Measurements from ENCODE around the gene ALDH1A2.
"Not testable (repeated sequence)": the region's sequence is repeated elsewhere in the genome, so short reads cannot be mapped to it uniquely, and the experiment has no call there.

Gene ALDH1A2

GRCh38 chr15:58080959-58081358 is 15.4 kb upstream of the ALDH1A2 start:
- Histone ChIP-seq H3K27ac (ENCODE audit: low read depth, low read length) (peak overlapping the region; percentile 76), H3K4me1 (ENCODE audit: control insufficient read depth in 1 of 2, insufficient read depth in 2 of 2, low read length in 2 of 2) (peaks cover 9 to 13% of the 10 kb centered on the region in 2 experiments), H3K79me1 (ENCODE audit: low read length) (peaks cover 18% of the 10 kb centered on the region)
- not testable (repeated sequence) for H4K12ac ChIP-seq (ENCODE audit: low read depth, low read length); H4K8ac ChIP-seq (ENCODE audit: low read depth, low read length); H3K14ac ChIP-seq (ENCODE audit: low read length); H2BK5ac ChIP-seq (ENCODE audit: low read depth, low read length, poor library complexity); H3K9ac ChIP-seq (ENCODE audit: low read length); H2AFZ ChIP-seq (ENCODE audit: insufficient read depth, low read length, poor library complexity); H3K4ac ChIP-seq (ENCODE audit: low read depth, low read length); H2AK5ac ChIP-seq (ENCODE audit: low read length); H3K9me3 ChIP-seq (ENCODE audit: insufficient read depth, low read depth, low read length); H3K23ac ChIP-seq (ENCODE audit: low read length); H3K27me3 ChIP-seq (ENCODE audit: insufficient read depth, low read length); H2BK120ac ChIP-seq (ENCODE audit: insufficient read depth, low read length, poor library complexity); H4K91ac ChIP-seq (ENCODE audit: low read depth, low read length); H3K79me2 ChIP-seq (ENCODE audit: control insufficient read depth, insufficient read depth, low read length, poor library complexity); H3K4me2 ChIP-seq (ENCODE audit: low read length); H3K18ac ChIP-seq (ENCODE audit: low read length); H2BK12ac ChIP-seq (ENCODE audit: low read length); H3K4me3 ChIP-seq (ENCODE audit: low read depth, low read length); H3K36me3 ChIP-seq (ENCODE audit: control insufficient read depth in 1 of 2, insufficient read depth in 2 of 2, low read length in 2 of 2)
- no CpG with 5 or more reads among the region's 5 CpGs for WGBS (ENCODE audit: extremely low coverage, insufficient coverage, insufficient read length)
- peak; percentile 70 to 83 for DNase-seq

DNA sequence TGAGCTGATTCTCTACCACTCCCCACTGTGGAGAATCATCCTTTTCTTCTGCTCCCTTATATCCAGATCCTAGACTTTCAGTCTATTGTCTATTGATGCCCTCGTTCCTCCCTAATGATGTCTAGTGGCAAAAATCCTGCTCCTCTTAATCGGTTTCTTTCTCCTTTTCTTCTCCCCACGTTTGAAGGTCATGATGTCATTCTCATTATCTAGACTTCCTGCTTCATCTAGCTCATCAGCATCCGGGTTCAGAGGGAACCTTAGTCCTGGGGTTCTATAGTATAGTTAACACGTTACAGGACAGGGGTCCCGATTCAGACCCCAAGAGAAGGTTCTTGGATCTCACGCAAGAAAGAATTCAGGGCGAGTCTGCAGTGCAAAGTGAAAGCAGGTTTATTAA is 14.9 kb upstream of the ALDH1A2 start:
- DNase-seq = no peak
- no peaks in the 10 kb centered on the region for H3K36me3 ChIP-seq (ENCODE audit: control insufficient read depth in 1 of 2, insufficient read depth in 2 of 2, low read length in 2 of 2)
- H3K27me3 ChIP-seq (ENCODE audit: insufficient read depth, low read length) = no peaks in the 10 kb centered on the region
- peak overlapping the region; percentile 42 for H2BK12ac ChIP-seq (ENCODE audit: low read length)
- no peak overlapping the region for H3K4me2 ChIP-seq (ENCODE audit: low read length)
- peak overlapping the region; percentile 29 for H3K4ac ChIP-seq (ENCODE audit: low read depth, low read length)
- no peak overlapping the region for H3K9ac ChIP-seq (ENCODE audit: low read length)
- no peak overlapping the region for H3K23ac ChIP-seq (ENCODE audit: low read length)
- H4K8ac ChIP-seq (ENCODE audit: low read depth, low read length) = peak overlapping the region; percentile 17
- no peak overlapping the region for H3K18ac ChIP-seq (ENCODE audit: low read length)
- peak overlapping the region; percentile 52 for H2BK5ac ChIP-seq (ENCODE audit: low read depth, low read length, poor library complexity)
- H3K4me3 ChIP-seq (ENCODE audit: low read depth, low read length) = no peak overlapping the region
- H3K14ac ChIP-seq (ENCODE audit: low read length) = peak overlapping the region; percentile 64
- H2AFZ ChIP-seq (ENCODE audit: insufficient read depth, low read length, poor library complexity) = no peak overlapping the region
- no peaks in the 10 kb centered on the region for H3K9me3 ChIP-seq (ENCODE audit: insufficient read depth, low read depth, low read length)
- peak overlapping the region; percentile 74 for H2BK120ac ChIP-seq (ENCODE audit: insufficient read depth, low read length, poor library complexity)
- no peak overlapping the region for H4K12ac ChIP-seq (ENCODE audit: low read depth, low read length)
- peaks cover 9 to 13% of the 10 kb centered on the region in 2 experiments for H3K4me1 ChIP-seq (ENCODE audit: control insufficient read depth in 1 of 2, insufficient read depth in 2 of 2, low read length in 2 of 2)
- peak overlapping the region; percentile 76 for H3K27ac ChIP-seq (ENCODE audit: low read depth, low read length)
- H3K79me2 ChIP-seq (ENCODE audit: control insufficient read depth, insufficient read depth, low read length, poor library complexity) = peaks cover 2% of the 10 kb centered on the region
- H3K79me1 ChIP-seq (ENCODE audit: low read length) = peaks cover 18% of the 10 kb centered on the region
- peak overlapping the region; percentile 52 for H2AK5ac ChIP-seq (ENCODE audit: low read length)
- H4K91ac ChIP-seq (ENCODE audit: low read depth, low read length) = peak overlapping the region; percentile 58
- no CpG with 5 or more reads among the region's 8 CpGs for WGBS (ENCODE audit: extremely low coverage, insufficient coverage, insufficient read length)

DNA sequence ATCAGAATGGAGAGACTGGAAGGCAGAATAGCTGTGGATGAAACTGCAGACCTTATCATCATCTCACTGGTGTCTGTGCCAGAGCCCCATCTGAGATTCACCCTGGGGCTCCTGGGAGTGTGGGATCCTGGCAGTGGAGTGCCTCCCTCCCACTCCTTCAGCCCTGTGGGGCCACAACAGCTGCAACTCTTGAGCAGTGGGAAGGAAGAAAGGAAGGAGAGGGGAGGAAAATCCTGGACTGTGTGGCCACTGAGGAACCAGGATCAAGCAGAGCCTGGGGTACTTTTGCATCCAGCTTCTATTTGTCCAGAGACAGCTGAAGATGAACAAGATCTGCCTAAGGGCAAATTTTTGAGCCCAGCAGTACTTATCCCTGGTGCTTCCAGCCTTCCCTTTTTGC is 13.1 kb upstream of the ALDH1A2 start:
- Histone ChIP-seq H2AFZ (ENCODE audit: insufficient read depth, low read length, poor library complexity) (no peak overlapping the region), H3K9me3 (ENCODE audit: insufficient read depth, low read depth, low read length) (no peaks in the 10 kb centered on the region), H3K4me2 (ENCODE audit: low read length) (no peak overlapping the region), H3K14ac (ENCODE audit: low read length) (peak overlapping the region; percentile 16), H2BK12ac (ENCODE audit: low read length) (peak overlapping the region; percentile 11), H3K18ac (ENCODE audit: low read length) (no peak overlapping the region), H3K23ac (ENCODE audit: low read length) (no peak overlapping the region), H2BK5ac (ENCODE audit: low read depth, low read length, poor library complexity) (peak overlapping the region; percentile 61), H2BK120ac (ENCODE audit: insufficient read depth, low read length, poor library complexity) (peak overlapping the region; percentile 89), H4K91ac (ENCODE audit: low read depth, low read length) (peak overlapping the region; percentile 25), H4K12ac (ENCODE audit: low read depth, low read length) (no peak overlapping the region), H2AK5ac (ENCODE audit: low read length) (no peak overlapping the region), H3K4me1 (ENCODE audit: control insufficient read depth in 1 of 2, insufficient read depth in 2 of 2, low read length in 2 of 2) (peaks cover 9 to 13% of the 10 kb centered on the region in 2 experiments), H3K4me3 (ENCODE audit: low read depth, low read length) (no peak overlapping the region), H3K79me1 (ENCODE audit: low read length) (peaks cover 18% of the 10 kb centered on the region), H3K9ac (ENCODE audit: low read length) (no peak overlapping the region), H3K27me3 (ENCODE audit: insufficient read depth, low read length) (no peaks in the 10 kb centered on the region), H3K36me3 (ENCODE audit: control insufficient read depth in 1 of 2, insufficient read depth in 2 of 2, low read length in 2 of 2) (no peaks in the 10 kb centered on the region), H3K4ac (ENCODE audit: low read depth, low read length) (no peak overlapping the region), H3K79me2 (ENCODE audit: control insufficient read depth, insufficient read depth, low read length, poor library complexity) (peaks cover 2% of the 10 kb centered on the region), H4K8ac (ENCODE audit: low read depth, low read length) (peak overlapping the region; percentile 17), H3K27ac (ENCODE audit: low read depth, low read length) (no peak overlapping the region)
- peak in 1 of 2 donors; percentile 49 for DNase-seq

- peaks cover 13% of the 10 kb centered on the region for H3K79me1 ChIP-seq (ENCODE audit: low read length)
- H3K18ac ChIP-seq (ENCODE audit: low read length) = no peak overlapping the region
- no peak overlapping the region for H4K12ac ChIP-seq (ENCODE audit: low read depth, low read length)
- no peak overlapping the region for H3K9ac ChIP-seq (ENCODE audit: low read length)
- no peak overlapping the region for H3K14ac ChIP-seq (ENCODE audit: low read length)
- no peak overlapping the region for H4K8ac ChIP-seq (ENCODE audit: low read depth, low read length)
- H2AK5ac ChIP-seq (ENCODE audit: low read length) = no peak overlapping the region
- no peak overlapping the region for H3K27ac ChIP-seq (ENCODE audit: low read depth, low read length)
- H3K79me2 ChIP-seq (ENCODE audit: control insufficient read depth, insufficient read depth, low read length, poor library complexity) = peaks cover 2% of the 10 kb centered on the region
- WGBS (ENCODE audit: extremely low coverage, insufficient coverage, insufficient read length) = no CpG with 5 or more reads among the region's 1 CpG
- no peaks in the 10 kb centered on the region for H3K9me3 ChIP-seq (ENCODE audit: insufficient read depth, low read depth, low read length)
- no peak overlapping the region for H2BK5ac ChIP-seq (ENCODE audit: low read depth, low read length, poor library complexity)
- no peaks in the 10 kb centered on the region for H3K36me3 ChIP-seq (ENCODE audit: control insufficient read depth in 1 of 2, insufficient read depth in 2 of 2, low read length in 2 of 2)
- H2AFZ ChIP-seq (ENCODE audit: insufficient read depth, low read length, poor library complexity) = no peak overlapping the region
- no peaks in the 10 kb centered on the region for H3K27me3 ChIP-seq (ENCODE audit: insufficient read depth, low read length)
- H3K4me1 ChIP-seq (ENCODE audit: control insufficient read depth in 1 of 2, insufficient read depth in 2 of 2, low read length in 2 of 2) = peaks cover 9 to 13% of the 10 kb centered on the region in 2 experiments
- H3K4ac ChIP-seq (ENCODE audit: low read depth, low read length) = no peak overlapping the region
- no peak overlapping the region for H2BK12ac ChIP-seq (ENCODE audit: low read length)
- no peak overlapping the region for H3K4me2 ChIP-seq (ENCODE audit: low read length)
- H2BK120ac ChIP-seq (ENCODE audit: insufficient read depth, low read length, poor library complexity) = no peak overlapping the region
- H3K4me3 ChIP-seq (ENCODE audit: low read depth, low read length) = no peak overlapping the region
- no peak overlapping the region for H4K91ac ChIP-seq (ENCODE audit: low read depth, low read length)
- DNase-seq = peak in 1 of 2 donors; percentile 59
- H3K23ac ChIP-seq (ENCODE audit: low read length) = no peak overlapping the region
Measured at GRCh38 chr15:58077427-58077826, 11.9 kb upstream of the ALDH1A2 start.
